NOMO-1 treated with dmso at 0.1 percent for 144 hours (cell line): ENCODE measurements around the gene SCNN1A.
"Not testable (repeated sequence)": the region's sequence is repeated elsewhere in the genome, so short reads cannot be mapped to it uniquely, and the experiment has no call there.

ENCODE experiments used
- DNase-seq: peaks from one replicate; lab custom pipeline; 2025; ENCODE audit not compliant: unreplicated experiment; lab: John Stamatoyannopoulos, UW

SCNN1A gene

DNA sequence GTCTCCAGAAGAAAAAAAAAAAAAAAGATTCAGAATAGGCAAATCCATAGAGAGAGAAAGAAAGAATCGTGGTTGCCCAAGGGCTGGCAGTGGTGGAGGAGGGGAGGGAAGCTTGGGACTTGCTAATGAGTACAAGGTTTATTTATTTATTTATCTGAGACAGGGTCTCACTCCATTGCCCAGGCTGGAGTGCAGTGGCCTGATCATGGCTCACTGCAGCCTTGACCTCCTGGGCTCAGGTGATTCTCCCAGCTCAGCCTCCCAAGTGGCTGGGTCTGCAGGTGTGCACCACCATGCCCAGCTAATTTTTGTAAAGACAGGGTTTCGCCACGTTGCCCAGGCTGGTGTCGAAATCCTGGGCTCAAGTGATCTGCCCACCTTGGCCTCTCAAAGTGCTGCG, 23.7 kb downstream of the SCNN1A start:
- no peak for DNase-seq

DNA sequence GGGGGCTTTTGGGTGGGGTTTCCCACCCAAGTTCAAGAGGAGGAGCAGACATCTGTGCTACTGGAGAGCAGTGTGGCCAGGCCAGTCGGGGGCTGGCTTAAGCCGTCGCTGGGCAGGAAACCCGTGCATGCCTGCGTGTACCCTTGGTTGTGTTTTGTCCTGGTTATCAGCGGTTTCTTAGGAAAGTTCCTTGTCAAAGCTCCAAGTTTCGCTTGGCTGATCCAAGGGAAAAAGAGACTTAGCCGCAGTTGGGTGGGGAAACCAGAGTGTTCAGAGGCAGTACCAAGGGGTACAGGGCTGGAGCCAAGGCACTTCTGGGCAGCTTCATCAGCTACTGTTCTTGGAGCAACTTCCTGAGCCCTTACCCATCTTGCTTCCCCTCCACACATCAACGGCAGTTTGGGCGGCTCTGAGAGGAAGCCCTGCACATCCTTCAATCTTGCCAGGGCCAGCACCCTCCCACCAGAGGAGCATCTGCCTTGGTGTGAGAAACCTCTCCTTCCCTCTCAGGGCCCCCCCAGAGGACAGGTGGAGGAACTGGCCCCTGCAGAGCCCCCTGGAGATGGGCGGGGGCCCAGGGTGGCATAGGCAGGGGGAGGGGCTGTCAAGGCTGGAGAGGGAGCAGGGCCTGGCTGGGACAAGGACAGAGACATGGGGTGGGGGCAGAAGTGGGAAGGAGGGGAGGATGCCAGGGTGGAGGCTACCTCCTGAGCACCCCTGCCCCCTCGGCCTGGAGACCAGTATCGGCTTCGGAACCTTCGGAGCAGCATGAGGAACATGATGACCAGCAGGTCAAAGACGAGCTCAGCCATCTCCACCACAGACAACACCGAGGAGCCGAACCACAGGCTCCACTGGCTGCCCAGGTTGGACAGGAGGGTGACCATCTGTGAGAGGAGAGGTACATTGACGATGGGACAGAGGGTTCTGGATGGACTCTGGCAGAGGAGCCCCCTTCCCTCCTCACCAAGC, 27.7 kb downstream of the SCNN1A start:
- peak; percentile 23 for DNase-seq

DNA sequence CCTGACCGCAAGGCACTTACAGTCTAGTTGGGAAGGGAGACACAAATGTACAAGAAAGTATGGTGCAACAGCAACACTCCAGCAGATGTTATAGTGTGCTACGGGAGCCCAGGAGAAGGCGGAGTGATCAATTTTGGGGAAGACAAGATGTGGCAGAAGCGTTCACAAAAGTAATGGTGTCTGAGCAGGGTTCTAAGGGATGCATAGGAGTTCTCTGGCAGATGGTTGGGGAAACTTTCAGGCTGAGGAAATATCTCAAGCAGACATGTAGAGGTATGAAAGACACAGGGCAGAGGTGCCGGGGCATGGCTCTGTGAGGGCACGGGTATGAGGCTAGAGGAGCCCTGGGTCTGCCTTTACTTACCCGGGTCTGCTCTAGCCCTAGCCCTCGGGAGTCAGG, 28.4 kb downstream of the SCNN1A start:
- DNase-seq: no peak

DNA sequence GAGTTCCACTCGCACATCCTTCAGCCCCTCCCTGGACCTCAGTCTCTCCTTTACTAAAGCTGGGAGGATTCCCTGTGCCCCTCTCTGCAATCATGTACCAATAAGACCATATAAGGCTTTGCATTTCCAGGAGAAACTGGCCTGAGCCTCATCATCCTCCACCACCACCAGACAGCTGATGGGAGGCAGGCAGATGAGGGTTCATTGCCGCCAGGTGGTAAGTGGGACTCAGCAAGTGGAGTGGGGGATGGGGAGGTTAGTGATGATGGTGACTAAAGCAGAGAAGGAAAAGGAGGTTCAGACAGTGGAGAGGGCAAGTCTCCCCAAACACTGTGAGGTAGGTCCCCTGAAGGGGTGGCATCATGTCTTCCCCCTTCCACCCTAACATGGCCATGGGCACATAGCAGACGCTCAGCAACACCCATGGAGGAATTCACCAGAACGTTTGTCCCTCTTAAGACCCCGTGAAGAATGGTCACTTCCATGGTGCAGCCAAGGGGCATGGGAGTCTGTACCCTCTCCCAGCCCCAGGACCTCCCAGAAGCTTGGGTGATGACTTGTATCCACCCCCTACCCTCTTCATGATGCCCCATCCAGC, 29.0 kb downstream of the SCNN1A start:
- DNase-seq: no peak

DNA sequence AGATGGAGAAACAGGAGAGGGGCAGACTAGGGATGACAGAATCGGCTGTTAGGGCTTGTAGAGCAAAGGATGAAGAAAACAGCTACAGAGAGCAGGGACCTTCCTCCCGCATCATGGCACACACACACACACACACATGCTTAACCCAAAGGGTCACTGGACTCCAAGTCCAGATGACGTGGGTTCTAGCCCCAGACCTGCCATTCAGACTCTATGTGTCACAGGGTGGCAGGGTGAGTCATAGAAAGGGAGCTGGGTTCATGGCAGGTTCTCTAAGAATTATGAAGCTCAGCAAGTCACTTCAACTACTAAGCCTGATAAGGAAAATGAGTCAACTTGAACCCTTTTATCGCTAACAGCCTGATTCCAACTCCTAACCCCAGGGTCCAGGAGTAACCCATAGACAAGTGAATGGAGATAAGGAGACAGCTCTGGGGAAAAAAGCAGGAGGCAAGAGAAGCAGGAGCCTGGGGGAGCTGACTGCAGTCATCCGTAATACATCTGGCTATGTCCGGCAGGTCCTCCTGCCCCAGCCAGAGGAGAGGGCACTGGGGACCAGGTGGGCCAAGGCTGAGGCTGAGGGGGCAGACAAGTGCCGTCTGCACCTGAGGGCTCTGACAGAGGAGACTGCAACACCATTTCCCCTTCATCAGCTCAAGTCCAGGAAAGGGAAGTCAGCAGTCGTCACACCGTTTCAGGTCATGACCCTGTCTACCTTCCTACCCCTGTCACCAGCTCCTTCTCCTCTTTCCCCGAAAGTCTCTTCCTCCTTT, 29.9 kb downstream of the SCNN1A start:
- no peak for DNase-seq

DNA sequence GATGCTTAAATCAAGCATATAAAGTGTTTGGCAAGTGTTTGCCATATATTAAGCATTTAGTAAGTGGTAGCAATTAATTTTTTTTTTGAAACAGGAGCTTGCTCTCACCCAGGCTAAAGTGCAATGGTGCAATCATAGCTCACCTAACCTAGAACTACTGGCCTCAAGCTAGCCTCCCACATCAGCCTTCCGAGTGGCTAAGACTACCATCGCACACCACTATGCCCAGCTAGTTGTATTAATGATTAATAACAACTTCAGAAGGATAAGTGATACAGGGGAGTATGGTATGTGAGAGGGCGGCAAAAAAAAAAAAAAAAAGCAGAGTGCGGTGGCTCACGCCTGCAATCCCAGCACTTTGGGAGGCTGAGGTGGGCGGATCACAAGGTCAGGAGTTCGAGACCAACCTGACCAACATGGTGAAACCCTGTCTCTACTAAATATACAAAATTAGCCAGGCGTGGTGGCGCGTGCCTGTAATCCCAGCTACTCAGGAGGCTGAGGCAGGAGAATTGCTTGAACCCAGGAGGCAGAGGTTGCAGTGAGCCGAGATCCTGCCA, 31.2 kb downstream of the SCNN1A start:
- not testable (repeated sequence) for DNase-seq

DNA sequence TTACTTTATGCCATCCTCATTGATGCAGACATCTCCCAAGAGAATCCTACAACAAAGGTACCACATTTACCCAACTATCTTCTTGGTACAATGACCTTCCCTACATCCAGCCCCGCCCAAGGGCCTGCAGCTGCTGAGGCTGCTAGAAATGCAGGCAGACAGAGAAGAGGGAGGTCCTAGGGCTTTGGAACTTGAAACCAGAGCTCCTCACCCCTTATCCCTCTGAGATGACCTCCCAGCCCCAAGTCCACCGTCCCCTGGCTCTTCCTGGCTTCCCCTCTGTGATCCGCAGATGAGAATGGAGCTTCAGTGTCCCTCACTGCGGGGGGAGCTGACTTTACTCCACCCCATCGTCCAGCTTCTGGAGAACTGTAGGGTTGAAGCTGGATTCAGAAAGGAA, 31.8 kb downstream of the SCNN1A start:
- no peak for DNase-seq

DNA sequence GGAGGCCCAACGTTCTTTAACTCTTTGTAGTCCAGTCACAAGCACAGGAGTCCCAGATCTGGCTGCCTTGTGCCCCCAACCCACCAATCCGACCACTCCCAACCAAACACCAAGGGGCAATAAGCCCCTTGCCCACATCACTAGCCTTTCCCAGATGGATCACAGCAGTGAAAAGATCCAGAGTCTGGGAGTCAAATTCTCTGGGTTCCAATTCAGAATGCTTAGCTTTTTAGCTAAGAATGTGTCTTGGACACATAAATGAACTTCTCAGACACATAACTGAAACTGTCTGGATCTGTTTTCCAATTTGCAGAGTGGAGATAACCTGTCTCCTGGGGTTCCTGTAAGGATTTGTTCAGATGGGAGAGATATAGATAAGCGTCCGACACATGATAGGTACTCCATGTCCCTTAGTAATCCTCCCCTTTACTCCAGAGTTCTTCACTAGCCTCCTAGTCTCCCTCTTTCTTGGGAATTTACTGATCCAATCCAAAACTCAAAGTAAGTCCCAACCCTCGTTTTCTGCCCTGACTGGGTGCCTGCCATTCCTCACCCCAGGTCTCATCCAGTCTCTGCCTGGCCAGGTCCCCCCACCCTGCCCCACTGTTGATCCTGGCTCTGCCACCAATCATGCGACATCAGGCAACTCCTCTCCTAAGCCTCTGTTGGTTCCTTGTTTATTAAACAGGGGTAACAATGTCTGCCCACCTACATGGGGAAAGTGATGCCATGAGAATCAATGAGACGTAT, 33.0 kb downstream of the SCNN1A start:
- DNase-seq: no peak

DNA sequence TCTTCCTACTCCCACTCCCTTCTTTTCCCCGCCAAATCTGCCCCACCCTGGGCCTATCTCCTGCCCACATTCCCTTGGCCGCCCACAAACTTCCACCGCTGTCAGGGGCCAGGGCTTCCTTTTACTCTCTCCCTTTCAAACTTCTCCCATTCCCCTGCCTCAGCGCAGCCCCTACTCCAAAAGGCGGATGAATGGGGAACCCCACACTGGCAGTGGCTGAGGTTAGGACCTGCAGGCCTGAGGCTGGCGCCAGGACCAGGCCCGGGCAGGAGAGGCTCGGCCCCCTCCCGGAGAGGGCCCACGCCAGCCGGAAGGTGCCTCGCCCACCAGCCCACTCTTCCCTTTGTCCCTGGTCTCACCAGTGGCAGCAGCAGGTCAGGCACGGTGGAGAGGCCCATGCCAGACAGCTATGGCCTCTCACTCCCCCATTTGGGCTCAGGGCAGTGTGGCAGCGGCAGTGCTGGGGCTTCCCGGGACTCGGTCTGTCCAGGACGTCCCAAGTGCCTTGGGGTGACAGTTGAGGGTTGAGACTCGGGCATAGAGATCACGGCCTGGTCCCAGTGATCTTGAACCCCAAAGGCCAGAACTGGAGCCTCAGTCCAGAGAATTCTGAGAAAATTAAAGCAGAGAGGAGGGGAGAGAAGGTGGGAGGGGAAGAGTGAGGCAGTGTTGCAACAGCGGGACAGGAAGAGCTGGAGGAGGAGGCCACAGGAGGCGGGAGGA, 33.8 kb downstream of the SCNN1A start, which contains the start of gene TNFRSF1A:
TSS of gene TNFRSF1A (minus strand) at position 660 of the 723 bp plus-strand sequence. CDS start at position 398, 262 bp downstream.
- peak; percentile 90 for DNase-seq

DNA sequence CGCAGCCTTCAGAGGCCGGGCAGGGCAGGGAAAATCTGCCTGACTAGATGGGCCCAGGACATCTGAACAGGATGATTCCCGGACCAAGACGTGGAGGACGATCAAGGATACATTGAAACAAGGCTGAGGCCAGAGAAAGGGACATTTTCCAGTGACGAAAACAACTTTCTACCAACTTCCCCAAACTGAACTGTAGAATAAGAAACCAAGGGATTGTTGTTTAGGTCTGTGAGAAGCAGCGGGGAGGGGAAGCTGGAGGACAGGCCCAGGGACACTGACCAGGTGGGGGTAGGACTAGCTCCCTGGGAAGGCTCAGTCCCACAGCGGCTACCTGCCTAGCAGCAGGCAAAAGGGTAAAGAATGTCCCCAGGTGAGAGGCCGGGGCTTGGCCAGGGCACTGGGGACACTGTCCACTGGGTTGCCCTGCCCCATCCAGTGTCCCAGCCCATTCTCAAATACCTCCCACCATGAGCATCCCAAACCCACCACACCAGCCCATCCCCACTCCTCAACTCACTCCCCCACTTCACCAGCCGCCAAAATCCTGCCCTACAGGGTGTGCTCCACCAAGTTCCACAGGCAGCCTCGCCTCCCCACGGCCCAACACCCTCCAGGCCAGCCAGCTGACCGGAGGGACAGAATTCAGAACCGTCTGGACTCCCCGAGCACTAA, 34.5 kb downstream of the SCNN1A start:
- DNase-seq: no peak

DNA sequence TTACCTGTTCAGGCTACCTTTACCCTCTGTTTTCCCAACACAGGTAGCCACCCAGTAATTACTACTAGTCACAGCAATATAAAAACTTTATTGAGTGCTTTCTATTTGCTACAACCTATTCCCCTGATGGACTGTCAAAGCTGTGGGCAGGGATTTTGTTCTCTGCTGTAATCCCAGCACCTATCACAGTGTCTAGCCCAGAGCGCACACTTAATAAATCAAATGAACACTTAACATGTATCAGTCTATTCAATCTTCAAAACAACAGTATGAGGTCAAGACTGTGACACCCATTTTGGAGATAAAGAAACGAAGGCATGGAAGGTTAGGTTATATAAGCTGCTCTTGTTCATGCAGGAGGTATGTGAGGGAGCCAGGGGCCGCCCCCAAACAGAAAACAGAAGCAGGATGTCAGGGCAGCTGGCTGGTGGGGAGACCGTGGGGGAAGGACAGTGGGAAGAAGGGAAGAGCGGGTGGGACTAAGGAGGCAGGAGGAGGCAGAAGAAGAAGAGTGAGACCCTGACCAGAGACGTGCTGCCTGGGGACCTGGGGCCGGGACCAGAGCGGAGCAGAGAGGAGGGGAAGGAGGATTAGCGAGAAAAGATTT, 35.2 kb downstream of the SCNN1A start:
- DNase-seq: no peak

DNA sequence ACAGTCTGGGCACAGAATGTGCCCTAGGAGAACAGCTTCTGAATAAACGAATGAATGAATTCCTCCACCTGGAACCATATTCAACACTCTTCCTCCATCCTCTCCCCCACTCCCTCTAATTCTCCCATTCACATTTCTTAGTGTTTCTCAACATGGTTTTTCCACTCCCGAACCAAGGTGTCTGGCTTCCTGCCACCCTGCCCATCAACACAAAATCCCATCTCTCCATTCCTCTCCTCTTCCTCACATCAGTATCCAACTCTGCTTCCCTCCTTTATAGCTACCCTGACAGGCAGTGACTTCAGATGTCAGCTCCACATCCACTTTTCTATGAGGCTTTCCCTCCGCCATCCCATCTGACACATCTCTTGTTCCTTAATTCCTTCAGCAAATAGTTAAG, 36.4 kb downstream of the SCNN1A start:
- DNase-seq: no peak

DNA sequence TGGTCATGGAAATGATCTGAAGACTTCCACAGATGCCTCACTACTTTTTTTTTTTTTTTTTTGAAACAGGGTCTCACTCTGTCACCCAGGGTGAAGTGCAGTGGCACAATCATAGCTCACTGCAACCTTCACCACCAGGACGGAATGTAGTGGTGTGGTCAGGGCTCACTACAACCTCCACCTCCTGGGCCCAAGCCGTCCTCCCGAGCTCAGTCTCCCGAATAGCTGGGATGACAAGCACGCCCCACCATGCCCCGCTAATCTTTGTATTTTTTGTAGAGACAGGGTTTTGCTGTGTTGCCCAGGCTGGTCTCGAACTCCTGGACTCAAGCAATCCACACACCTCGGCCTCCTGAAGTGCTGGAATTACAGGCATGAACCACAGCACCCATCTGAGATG, 36.8 kb downstream of the SCNN1A start:
- not testable (repeated sequence) for DNase-seq

DNA sequence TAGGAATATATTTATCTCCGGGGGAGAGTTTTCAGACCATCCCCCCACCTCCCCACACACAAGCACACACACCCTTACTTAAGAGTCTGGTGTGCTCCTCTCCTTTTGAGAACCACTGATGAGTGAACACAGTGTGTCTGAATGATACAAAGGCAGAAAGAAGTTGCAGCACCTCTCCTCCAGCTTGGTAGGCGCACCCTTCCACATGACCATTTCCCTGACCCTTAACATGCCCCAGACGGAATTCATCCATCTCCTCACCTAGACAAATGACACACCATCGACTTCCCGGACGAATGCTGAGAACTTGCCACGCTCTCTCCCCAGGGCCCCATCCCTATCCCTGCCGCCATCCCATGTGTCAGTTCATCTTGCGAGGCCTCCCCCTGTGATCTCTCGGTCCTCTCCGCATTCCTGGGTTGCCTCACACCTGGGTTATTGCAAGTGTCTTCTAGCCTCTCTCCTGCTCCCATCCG, 37.4 kb downstream of the SCNN1A start:
- no peak for DNase-seq

DNA sequence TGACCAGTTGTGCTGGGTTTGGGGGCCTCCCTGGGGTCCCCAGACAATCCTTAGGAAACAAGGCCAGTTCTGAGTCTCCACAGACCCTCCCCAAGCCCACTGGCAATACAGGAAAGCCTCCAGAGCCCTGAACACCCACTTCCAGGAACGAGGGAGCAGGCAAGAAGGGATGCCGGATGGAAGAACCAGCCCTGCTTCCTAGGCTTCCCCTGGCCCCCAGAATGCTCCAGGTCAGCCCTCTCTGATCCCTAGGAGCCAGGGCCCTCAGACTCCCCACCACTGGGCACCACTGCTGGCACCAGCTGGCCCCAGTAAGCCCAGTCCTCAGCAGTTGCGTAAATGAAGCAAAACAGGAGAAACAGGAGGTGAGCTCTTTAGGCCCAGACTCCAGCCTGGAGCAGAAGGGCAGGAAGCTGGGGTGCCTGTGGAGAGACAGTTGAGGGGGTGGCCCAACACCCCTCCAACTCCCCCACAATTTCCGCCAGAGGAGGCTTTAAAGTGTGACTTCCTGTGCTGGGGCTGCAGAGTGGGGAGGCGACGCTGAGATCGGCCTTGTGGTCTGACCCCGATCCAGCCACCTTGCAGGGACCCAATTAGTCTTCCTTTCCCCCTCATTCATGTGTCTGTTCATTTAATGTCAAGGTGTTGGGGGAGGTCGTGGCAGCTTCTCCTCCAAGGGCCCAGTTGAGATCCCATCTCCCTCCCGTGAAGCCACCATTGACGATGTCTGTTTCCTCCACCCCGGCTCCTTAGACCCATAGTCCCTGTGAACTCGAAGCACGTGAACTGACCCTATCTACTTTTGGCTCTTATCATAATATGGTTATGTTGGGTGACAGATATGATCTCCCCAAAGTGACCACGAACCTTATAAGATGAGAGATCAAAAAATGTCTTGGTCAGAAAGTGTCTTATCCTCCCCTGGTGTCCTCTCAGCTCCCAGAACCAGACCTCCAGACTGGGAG, 38.2 kb downstream of the SCNN1A start:
- DNase-seq: peak; percentile 29

DNA sequence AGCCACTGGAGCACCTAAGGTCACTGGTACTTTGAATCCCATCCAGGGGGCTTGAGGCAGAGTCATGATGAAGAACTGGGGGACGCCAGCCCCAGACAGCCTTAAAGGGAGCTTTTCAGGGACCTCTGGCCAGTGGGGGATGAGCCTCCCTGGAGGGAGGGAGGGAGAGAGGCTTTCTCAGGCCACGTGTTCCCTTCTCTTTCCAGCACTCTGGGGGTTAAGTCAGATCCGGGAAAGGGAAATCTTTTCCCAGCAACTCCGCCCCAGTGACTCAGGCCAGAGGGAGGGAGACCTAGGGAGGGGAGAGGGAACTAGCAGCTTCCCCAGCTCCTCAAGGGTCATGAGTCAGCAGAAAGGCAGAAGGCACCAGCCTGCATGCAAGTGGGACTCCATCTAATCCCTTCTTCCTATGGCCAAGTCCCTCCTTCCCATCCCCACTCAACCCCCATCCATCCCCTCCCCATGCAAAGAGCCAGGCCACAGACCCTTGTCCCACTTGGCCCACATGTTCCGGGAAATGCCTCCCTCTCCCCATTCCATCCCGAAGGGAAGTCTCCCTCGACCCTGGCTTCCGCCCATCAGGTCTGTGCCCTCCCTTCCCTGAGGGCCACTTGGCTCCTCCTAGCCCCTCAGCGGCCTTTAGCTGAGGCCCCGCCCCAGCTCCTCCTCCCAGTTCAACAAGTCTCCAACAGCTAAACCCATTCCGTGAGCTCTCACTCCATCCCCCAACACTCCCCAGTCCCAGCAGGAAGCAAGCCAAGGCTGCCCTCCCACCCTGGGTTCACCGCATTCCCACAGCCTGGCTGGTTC, 39.1 kb downstream of the SCNN1A start:
- peak; percentile 87 for DNase-seq
